ENCODE data around the gene PCDHGA2.

Gene PCDHGA2

GRCh38 chr5:141392429-141393198, 54.1 kb downstream of the PCDHGA2 start, which contains the start of gene PCDHGA8:
Gene PCDHGA8, plus strand, starts transcription at chr5:141392633. Its CDS starts 181 bp downstream, at chr5:141392814.
- no peak for TF ChIP-seq CTCF (conservative IDR thresholded peaks at IDR 0.05)
- no peak within 1 kb of the TSS for H3K27ac ChIP-seq

All from VCaP (cell line).